ENCODE data around the gene C7. TPM values are rescaled to one million over a fixed set of nuclear protein-coding genes. Genes with fewer than 3 reads are reported as not detected.
A peak's percentile ranks its signal among the peaks of the same experiment; 100 is the strongest.
"Not testable (repeated sequence)": the region's sequence is repeated elsewhere in the genome, so short reads cannot be mapped to it uniquely, and the experiment has no call there.

The C7 gene
- total RNA-seq, 1 experiment from 2014 or later, result 0.84 TPM

DNA sequence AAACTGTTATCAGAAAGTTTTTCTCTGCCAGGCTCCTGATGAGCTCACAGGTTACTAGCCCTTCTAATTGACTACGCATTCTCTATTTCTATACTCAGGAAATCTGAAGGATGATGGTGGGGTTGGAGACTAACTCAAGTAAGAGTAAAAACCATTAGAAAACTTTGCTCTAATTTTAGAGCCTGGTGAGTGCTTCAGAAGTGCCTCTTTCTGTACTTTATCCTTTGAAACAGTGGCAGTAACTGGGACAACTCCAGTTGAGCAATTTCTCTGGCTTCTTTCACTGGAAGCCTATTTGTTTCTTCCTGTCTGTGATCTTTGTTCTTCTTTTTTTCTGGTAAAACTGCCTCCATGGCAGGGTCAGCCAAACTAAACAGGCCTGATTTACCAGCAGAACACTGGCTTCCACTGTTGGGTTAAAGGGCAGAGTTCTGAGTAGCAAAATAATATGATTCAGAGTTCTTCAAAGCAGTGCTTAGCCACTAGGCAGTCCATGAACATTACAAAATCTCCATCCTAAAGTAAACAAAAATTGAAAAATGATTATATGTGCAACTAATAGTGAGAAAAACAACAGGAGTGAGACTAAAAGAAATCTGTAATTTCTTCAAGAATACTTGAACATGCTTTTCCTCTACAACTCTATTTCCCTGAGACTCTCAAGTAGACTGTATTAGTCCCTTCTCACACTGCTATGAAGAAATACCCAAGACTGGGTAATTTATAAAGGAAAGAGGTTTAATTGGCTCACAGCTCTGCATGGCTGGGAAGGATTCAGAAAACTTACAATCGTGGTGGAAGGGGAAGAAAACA is 82.1 kb downstream of the C7 start:
- DNase-seq (ENCODE audit: low read depth), result peak; percentile 83

DNA sequence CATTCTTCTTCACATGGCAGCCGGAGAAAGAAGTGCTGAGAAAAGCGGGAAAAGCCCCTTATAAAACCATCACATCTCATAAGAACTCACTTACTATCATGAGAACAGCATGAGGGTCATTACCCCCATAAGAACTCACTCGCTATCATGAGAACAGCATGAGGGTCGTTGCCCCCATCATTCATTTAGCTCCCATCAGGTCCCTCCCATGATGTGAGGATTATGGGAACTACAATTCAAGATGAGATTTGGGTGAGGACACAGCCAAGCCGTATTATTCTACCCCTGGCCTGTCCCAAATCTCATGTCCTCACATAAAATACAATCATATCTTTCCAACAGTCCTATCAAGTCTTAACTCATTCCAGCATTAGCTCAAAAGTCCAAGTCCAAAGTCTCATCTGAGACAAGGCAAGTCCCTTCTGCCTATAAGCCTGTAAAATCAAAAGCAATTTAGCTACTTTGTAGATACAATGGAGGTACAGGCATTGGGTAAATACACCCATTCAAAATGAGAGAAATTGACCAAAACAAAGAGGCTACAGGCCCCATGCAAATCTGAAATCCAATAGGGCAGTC is 82.8 kb downstream of the C7 start:
- DNase-seq (ENCODE audit: low read depth), result no peak

DNA sequence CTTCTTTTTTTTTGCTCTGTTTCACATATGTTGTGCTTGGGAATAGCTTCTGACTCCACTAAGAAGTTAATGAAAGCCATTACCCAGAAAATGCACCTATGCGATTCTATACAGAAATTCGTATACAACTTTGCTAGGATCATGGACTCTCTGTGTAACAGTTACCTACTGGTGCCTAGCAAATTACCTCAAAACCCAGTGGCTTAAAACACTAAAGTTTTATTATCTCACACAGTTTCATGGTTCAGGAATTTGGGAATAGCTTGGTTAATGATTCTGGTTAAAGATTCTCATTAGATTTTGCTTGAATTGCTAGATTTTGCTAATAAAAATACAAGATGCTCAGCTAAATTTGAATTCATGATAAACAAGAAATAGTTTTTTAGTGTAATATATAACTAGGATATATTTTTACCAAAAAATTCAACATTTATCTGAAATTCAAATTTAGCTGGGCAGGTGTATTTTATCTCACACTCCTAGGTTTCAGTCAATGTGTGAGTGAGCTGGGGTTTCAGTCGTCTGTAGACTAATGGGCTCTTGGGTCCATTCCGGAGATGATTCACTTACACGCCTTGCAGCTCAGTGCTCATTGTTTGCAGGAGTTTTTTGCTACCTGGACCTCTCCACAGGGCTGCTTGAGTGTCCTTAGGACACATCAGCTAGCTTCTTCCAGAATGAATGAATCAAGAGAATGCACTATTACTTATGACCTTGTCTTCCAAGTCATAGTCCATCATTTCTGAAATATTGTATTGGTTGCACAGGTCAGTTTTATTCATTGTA is 86.7 kb downstream of the C7 start:
- peak; percentile 65 for DNase-seq (ENCODE audit: low read depth)

DNA sequence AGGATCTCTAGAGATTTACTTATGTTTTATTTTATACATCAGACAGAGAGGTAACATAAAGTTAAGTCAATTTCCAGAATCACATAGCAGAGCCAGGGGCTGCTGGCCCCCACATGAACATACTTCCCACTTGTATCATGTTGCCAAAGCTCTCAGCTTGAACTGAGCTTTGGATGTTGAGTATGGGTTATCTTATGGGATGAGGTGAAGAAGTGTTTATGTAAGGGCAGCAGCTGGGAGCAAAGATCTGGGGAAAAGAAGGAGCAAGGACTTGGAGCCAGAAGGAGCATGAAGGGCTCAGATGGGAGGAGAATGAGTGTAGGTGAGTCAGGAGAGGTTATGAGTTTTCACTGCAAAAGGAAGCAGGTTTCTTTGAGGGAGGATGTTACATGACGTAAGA is 89.8 kb downstream of the C7 start:
- DNase-seq (ENCODE audit: low read depth), result no peak

DNA sequence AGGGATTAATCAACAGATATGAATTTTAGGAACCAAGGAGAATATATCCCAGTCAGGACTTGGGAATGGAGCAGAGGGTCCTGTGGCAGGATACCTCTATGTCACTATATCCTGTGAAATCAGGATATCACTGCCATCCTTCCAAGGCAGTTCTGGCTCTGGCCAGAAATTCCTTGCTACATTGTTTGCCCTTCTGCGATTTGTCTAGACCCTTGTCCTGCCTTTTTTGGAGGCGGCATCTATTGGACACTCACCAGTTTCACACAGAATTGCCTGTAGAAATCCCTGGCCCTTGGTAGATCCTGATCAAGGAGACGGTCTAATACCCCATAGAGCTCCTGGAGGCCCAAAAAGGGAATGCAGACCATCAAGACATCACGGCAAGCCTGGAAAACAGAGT is 90.7 kb downstream of the C7 start:
- no peak for DNase-seq (ENCODE audit: low read depth)

DNA sequence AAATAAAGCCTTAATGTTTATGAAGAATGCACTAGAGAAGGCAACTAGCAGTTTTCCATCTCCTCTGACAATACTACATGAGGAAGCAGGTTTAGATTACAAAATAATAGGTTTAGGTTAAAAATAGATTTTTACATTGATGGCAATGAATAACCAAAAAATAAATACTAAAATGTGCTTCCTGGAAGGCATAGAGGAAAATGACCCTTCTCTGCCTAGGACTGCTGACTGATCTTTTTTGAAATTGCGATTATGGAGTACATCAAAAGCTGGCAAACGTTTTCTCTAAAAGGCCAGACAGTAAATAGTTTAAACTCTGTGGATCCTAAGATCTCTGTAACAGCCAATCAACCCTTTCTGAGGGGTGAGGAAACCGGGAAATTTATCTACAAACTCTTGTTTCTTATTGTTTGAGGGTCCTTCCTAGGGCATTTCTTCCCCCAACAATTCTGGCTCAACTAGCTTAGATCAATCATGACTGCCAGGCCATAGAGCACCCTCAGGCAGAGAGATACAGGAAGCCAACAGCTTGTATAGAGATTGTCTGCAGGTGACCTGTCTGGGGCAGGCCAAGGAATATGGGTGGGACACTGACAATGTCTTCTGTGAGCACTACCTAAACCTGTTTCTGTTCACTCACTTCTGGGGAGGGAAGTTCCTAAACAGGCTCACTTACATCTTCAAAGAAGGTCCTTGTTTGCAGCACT is 94.5 kb downstream of the C7 start:
- DNase-seq (ENCODE audit: low read depth), result no peak

DNA sequence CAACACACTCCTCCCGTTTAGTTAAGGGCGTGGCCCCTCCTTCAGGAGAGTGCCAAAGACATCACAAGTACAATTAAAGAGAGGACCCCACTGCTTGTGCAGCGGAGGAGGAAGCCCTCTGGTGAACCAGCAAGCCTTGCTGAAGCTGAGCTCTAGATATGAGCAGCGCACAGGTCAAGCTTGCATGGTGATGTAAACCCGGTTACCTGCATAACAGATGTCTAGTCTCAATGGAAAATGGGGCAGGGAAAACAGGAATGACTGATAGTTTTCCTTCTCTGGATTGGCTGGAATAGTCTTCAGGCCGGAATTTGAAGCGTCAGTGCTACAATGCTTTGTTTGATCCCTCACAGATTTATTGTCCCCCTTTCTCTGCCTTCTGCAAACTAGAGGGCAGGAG is 95.6 kb downstream of the C7 start:
- DNase-seq (ENCODE audit: low read depth), result no peak

DNA sequence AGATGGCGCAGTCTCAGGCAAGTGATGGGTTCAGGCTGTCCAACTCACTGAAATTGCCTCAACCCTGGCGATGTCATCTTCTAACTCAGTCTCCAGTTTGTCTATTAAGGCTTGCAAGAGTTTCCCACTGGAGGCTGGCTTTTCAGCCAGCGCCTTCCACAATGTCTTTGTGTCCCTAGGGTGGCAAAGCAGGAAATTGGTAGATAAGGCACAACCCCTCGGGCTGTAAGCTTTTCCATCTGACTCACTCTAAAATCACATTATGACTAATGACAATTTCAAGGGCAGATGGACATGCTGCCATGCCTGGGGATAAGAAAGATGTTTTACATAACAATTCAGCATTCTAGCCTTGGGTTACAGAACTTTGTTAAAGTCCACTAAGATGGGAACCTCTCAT is 99.9 kb downstream of the C7 start:
- DNase-seq (ENCODE audit: low read depth), result peak; percentile 98

DNA sequence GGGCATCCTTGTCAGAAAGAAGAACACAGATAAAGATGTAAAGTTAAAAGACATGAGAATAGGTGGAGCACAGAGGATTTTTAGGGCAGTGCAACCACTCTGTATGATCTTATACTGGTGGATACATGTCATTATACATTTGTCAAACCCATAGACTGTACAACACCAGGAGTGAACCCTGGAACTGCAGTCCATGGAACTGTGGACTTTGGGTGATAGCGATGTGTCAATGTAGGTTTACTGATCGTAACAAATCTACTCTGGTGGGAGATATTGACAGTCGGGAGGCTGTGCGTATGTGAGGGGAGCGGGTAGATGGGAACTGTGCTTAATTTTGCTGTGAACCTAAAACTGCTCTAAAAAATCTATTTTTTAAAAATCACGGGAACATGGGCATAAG is 101.3 kb downstream of the C7 start:
- no peak for DNase-seq (ENCODE audit: low read depth)

DNA sequence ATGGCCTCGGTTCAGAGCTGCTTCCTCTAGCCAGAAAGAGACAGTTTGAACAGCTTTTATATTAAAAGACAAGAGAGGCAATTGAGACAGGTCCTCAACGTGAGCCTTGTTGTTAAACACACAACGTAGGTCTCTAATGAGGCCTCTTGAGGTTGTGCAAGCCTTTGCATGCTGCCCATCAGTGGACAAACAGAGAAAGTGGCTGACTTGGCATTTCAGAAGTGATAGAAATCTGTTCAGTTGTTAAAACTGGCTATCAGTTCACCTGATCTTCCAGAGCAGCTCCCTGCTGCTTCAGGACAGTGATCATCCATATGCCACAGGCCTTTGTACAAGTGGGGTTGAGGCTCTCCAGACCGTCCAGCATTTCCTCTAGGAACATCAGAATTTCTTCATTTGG is 103.0 kb downstream of the C7 start:
- no peak for DNase-seq (ENCODE audit: low read depth)

DNA sequence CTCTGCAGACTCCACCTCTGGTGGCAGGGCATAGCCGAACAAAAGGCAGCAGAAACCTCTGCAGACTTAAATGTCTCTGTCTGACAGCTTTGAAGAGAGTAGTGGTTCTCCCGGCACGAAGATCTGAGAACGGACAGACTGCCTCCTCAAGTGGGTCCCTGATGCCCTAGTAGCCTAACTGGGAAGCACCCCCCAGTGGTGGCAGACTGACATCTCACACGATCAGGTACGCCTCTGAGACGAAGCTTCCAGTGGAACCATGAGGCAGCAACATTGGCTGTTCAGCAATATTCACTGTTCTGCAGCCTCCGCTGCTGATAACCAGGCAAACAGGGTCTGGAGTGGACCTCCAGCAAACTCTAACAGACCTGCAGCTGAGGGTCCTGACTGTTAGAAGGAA is 113.3 kb downstream of the C7 start:
- not testable (repeated sequence) for DNase-seq (ENCODE audit: low read depth)

Other genes with a start within 250 kb of the C7 start
- 4.7 and 9.0 TPM in 2 replicates for gene PTGER4, start 229.6 kb upstream of the C7 start, total RNA-seq (2014; rRNA removed; shearing (Covaris generic))
- 13.6 and 16.7 TPM in 2 replicates for gene TTC33, start 153.5 kb upstream of the C7 start, total RNA-seq (2014; rRNA removed; shearing (Covaris generic))
- gene PRKAA1, start 111.1 kb upstream of the C7 start, total RNA-seq (2014; rRNA removed; shearing (Covaris generic)), result 59.4 and 79.2 TPM in 2 replicates
- gene RPL37, start 74.3 kb upstream of the C7 start, total RNA-seq (2014; rRNA removed; shearing (Covaris generic)), result 116 and 230 TPM in 2 replicates
- 5.7 and 8.0 TPM in 2 replicates for gene CARD6, start 68.1 kb upstream of the C7 start, total RNA-seq (2014; rRNA removed; shearing (Covaris generic))
- 0.12 and 0.59 TPM in 2 replicates for gene MROH2B, start 161.8 kb downstream of the C7 start, total RNA-seq (2014; rRNA removed; shearing (Covaris generic))